Psoas muscle (tissue), 8 donors: ENCODE measurements around the gene ASB2. TPM values are rescaled to one million over a fixed set of nuclear protein-coding genes. Genes with fewer than 3 reads are reported as not detected.

ENCODE experiments used
- ATAC-seq, 4 donors: fragments of 200-7000 bp; cut with Tn5 transposase; one replicate each; pipeline ENCODE4 v1.9.1; 2020; ENCODE audit warnings: moderate library complexity in 3 of 4, mild to moderate bottlenecking in 2 of 4
- DNase-seq, 2 donors: peaks; one replicate each; pipeline ENCODE4 v3.0.0-alpha.2; 2020
- H3K27ac ChIP-seq: fragments of 200-600 bp; one replicate; pipeline ENCODE4 v1.8.0; 2022
- H3K27me3 ChIP-seq, 3 donors: fragments of 200-600 bp in 1 of 3; one replicate each; pipeline versions ENCODE4 v1.6.1 to v1.8.0; 2013 to 2022; ENCODE audit warnings: low read length in 2 of 3, mild to moderate bottlenecking in 2 of 3, moderate library complexity in 1 of 3; ENCODE audit not compliant: insufficient read depth in 3 of 3
- H3K36me3 ChIP-seq, 2 donors: fragments of 200-600 bp in 1 of 2; one replicate each; pipeline versions ENCODE4 v1.6.1 to v1.8.0; 2013 to 2022; ENCODE audit warnings: low read depth in 1 of 2, mild to moderate bottlenecking in 1 of 2, moderate library complexity in 1 of 2; ENCODE audit not compliant: insufficient read depth in 1 of 2
- H3K4me1 ChIP-seq: fragments of 200-600 bp; one replicate; pipeline ENCODE4 v1.8.0; 2022
- H3K4me3 ChIP-seq: fragments of 200-600 bp; one replicate; pipeline ENCODE4 v1.8.0; 2022; ENCODE audit warnings: mild to moderate bottlenecking
- H3K9me3 ChIP-seq: fragments of 200-600 bp; one replicate; pipeline ENCODE4 v1.8.0; 2022
- CTCF ChIP-seq: fragments of 200-600 bp; IDR thresholded peaks from one replicate; pipeline ENCODE4 v1.8.0; 2022; ENCODE audit warnings: antibody characterized with exemption
- WGBS, 3 donors: extraction: QIAGEN DNeasy Blood & Tissue Kit; methylation state at CpG; one replicate each; pipeline versions ENCODE4 v1.1.6 to v1.1.7; 2013; 5-methylcytosine and 5-hydroxymethylcytosine counted together
- intact Hi-C, 2 donors: fragments of 100-400 bp; cut with DNase I; formaldehyde crosslinking; loops; one replicate each; pipeline versions ENCODE4 v1.11.0 to v1.14.2; 2022
- polyA plus RNA-seq, 3 donors: library from polyadenylated mRNA; stranded (reverse); fragments of 200-250 nt; gene quantifications; one replicate each; pipeline ENCODE4 v1.2.3, GENCODE V29; 2013
- total RNA-seq, 4 donors: library from RNA; stranded (reverse); fragmentation: NEBNext Ultra II Directional in 2 of 4; extraction: Animal tissue kit (Norgen Biotek cat#: 25700) in 2 of 4; gene quantifications; one replicate each; pipeline versions ENCODE4 v1.2.1 to v1.2.4, GENCODE V29; 2021 to 2023
- donor health status: healthy with polysubstance abuse.
- donor health status: DM: no; HTN: no; CAD: no; lungs with moderate emphysema.
- donor health status: Bipolar disorder and iron deficiency.
- donor health status: healthy.
- donor health status: DM: yes; HTN: yes; CAD: no.
- donor health status: DM: no; HTN: no; CAD: no.
- donor health status: DM: no; HTN: no; CAD: no.
- donor health status: DM: yes; HTN: yes; CAD: no.

Gene ASB2
- total and polyA plus RNA-seq, 7 donors, result 41.2 to 460 (median 230) TPM

- Histone ChIP-seq H3K4me3 (no peak overlapping the region), H3K27me3 (no peaks in the 10 kb centered on the region), H3K4me1 (peaks cover 45% of the 10 kb centered on the region), H3K9me3 (no peaks in the 10 kb centered on the region), H3K36me3 (peaks cover 0 to 4% of the 10 kb centered on the region in 2 donors), H3K27ac (no peak overlapping the region)
- 85 to 91% (median 88%) methylated on average over 6 of the region's 6 CpGs for whole genome bisulfite sequencing, 3 donors
- DNase-seq (peak in 1 of 2 donors; percentile 36), ATAC-seq (no peak)
- intact Hi-C loops, result loop anchor here in 1 of 2 donors (5.0 kb wide), 1 partner anchor 58 kb away; no protein-coding TSS in a partner anchor
- no peak for TF ChIP-seq CTCF
These were observed 23.9 kb upstream of the ASB2 start for GRCh38 chr14:94000267-94000666.

GRCh38 chr14:93999573-93999972, 23.2 kb upstream of the ASB2 start:
- H3K36me3 ChIP-seq, result no peaks in the 10 kb centered on the region
- H3K4me3 ChIP-seq, result no peak overlapping the region
- DNase-seq (peak in 1 of 2 donors; percentile 17), ATAC-seq (no peak)
- intact Hi-C loops, result loop anchor here in 1 of 2 donors (5.0 kb wide), 1 partner anchor 42 kb away; no protein-coding TSS in a partner anchor
- H3K9me3 ChIP-seq, result no peaks in the 10 kb centered on the region
- 69 to 77% (median 77%) methylated on average over 8 of the region's 8 CpGs for WGBS, 3 donors
- peak overlapping the region; percentile 93 for H3K27ac ChIP-seq
- no peaks in the 10 kb centered on the region for H3K27me3 ChIP-seq
- peak; percentile 9 for TF ChIP-seq CTCF
- H3K4me1 ChIP-seq, result peaks cover 47% of the 10 kb centered on the region

GRCh38 chr14:93998871-93999403, 22.6 kb upstream of the ASB2 start:
- Histone ChIP-seq H3K27me3 (no peaks in the 10 kb centered on the region), H3K4me3 (no peak overlapping the region), H3K4me1 (peaks cover 48% of the 10 kb centered on the region), H3K36me3 (no peaks in the 10 kb centered on the region), H3K9me3 (no peaks in the 10 kb centered on the region), H3K27ac (peak overlapping the region; percentile 93)
- ATAC-seq (no peak), DNase-seq (peak in 1 of 2 donors; percentile 57)
- no peak for TF ChIP-seq CTCF
- intact Hi-C loops, result loop anchor here in 1 of 2 donors (5.0 kb wide), 1 partner anchor 42 kb away; no protein-coding TSS in a partner anchor
- 65 to 74% (median 68%) methylated on average over 7 of the region's 7 CpGs for WGBS, 3 donors

- no peak for TF ChIP-seq CTCF
- H3K36me3 ChIP-seq, result no peaks in the 10 kb centered on the region
- H3K9me3 ChIP-seq, result no peaks in the 10 kb centered on the region
- H3K27ac ChIP-seq, result peak overlapping the region; percentile 93
- H3K4me1 ChIP-seq, result peaks cover 56% of the 10 kb centered on the region
- ATAC-seq, result peak; percentile 56 to 66 (median 58)
- H3K4me3 ChIP-seq, result no peak overlapping the region
- intact Hi-C loops, result loop anchor here in 1 of 2 donors (5.0 kb wide), 1 partner anchor 41 kb away; no protein-coding TSS in a partner anchor
- peak; percentile 63 to 83 for DNase-seq
- 36 to 61% (median 43%) methylated on average over 17 of the region's 17 CpGs for WGBS, 3 donors
- H3K27me3 ChIP-seq, result no peaks in the 10 kb centered on the region
These were observed 21.8 kb upstream of the ASB2 start for GRCh38 chr14:93997916-93998870.
